ENCODE results near the gene ADCYAP1. TPM values are rescaled to one million over a fixed set of nuclear protein-coding genes. Genes with fewer than 3 reads are reported as not detected.

The ADCYAP1 gene
- total RNA-seq, 1 experiment from 2014 or later: 0.36 TPM

DNA sequence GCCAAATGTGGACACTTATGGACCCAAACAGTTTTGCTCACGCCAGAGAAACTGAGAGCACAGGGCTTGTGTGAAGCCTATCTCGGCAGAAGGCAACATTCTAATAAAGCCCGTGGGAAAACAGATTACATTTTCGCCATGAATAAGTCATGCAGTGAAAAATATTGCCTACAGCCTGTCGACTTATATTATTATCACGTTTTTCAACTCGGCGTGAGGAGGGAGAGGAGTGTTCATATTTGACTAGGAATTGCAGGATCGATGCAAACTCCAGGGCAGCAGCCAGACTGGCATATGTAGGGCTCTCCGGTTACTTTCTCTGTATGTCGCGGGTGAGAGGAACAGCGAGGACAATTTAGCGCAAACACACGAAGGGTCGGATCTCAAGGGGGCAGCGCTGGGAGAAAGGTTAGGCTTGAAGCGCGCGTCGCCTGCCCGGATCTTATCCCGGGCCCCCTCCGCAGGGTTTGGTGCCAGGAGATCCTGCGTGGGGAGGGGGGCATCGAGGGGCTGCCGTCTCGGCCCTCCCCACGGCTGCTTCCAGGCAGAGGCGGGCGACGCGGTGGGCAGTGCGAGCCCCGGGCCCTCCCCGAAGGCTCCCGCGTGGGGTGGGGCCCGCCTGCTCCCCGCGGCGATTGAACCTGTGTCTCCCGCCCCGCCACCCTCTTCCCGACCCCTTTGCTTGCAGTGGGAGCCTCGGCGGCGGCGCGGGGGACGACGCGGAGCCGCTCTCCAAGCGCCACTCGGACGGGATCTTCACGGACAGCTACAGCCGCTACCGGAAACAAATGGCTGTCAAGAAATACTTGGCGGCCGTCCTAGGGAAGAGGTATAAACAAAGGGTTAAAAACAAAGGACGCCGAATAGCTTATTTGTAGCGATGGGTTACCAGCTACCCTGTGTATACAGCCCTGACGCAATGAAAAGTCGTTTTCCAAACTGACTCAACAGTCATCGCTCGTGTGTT lies 4.4 kb downstream of the ADCYAP1 start:
- ChIA-PET POLR2A (ENCODE audit: unreplicated experiment) (no interaction called here), CTCF (no interaction called here)
- H3K79me2 ChIP-seq (ENCODE audit: low read length): no peaks in the 10 kb centered on the region
- no peak overlapping the region for H3K9ac ChIP-seq (ENCODE audit: low read length)
- H3K4me2 ChIP-seq (ENCODE audit: low read length): peak overlapping the region; percentile 80
- no peaks in the 10 kb centered on the region for H4K20me1 ChIP-seq (ENCODE audit: low read length)
- H3K9me2 ChIP-seq (replicated peaks; ENCODE audit: low read length): no peaks in the 10 kb centered on the region
- peak overlapping the region; percentile 61 for H3K4me3 ChIP-seq (ENCODE audit: low read length)
- DNase-seq (no peak), ATAC-seq (no peak)
- BruUV-seq (replicated peaks): no TSS peak
- peaks cover 96% of the 10 kb centered on the region for H3K27me3 ChIP-seq (ENCODE audit: low read length)
- intact Hi-C loops (cut with micrococcal nuclease): loop anchor here (10.0 kb wide), 1 partner anchor 506 kb away; no protein-coding TSS in a partner anchor
- H3K4me1 ChIP-seq (ENCODE audit: insufficient read depth, low read length): 0 out of 2 replicates have a peak, but pooled peaks cover 4% of the 10 kb centered on the region
- H3K27ac ChIP-seq (ENCODE audit: low read length): no peak overlapping the region
- H3F3A ChIP-seq (ENCODE audit: low read length, unreplicated experiment): no peaks in the 10 kb centered on the region
- H3K36me3 ChIP-seq (ENCODE audit: low read depth, low read length): no peaks in the 10 kb centered on the region
- H3K9me3 ChIP-seq (ENCODE audit: low read length): no peaks in the 10 kb centered on the region
- no peak overlapping the region for H2AFZ ChIP-seq (ENCODE audit: low read length)
- TF ChIP-seq, protein P1, sequence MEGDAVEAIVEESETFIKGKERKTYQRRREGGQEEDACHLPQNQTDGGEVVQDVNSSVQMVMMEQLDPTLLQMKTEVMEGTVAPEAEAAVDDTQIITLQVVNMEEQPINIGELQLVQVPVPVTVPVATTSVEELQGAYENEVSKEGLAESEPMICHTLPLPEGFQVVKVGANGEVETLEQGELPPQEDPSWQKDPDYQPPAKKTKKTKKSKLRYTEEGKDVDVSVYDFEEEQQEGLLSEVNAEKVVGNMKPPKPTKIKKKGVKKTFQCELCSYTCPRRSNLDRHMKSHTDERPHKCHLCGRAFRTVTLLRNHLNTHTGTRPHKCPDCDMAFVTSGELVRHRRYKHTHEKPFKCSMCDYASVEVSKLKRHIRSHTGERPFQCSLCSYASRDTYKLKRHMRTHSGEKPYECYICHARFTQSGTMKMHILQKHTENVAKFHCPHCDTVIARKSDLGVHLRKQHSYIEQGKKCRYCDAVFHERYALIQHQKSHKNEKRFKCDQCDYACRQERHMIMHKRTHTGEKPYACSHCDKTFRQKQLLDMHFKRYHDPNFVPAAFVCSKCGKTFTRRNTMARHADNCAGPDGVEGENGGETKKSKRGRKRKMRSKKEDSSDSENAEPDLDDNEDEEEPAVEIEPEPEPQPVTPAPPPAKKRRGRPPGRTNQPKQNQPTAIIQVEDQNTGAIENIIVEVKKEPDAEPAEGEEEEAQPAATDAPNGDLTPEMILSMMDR (conservative IDR thresholded peaks at IDR 0.05; ENCODE audit: low read depth, low read length): no peak
- TF ChIP-seq EZH2 (IDR thresholded peaks at IDR 0.05; ENCODE audit: low read length, unreplicated experiment): no peak
- TF ChIP-seq EZH2phosphoT487 (IDR thresholded peaks at IDR 0.05; ENCODE audit: borderline replicate concordance, low read length): no peak

DNA sequence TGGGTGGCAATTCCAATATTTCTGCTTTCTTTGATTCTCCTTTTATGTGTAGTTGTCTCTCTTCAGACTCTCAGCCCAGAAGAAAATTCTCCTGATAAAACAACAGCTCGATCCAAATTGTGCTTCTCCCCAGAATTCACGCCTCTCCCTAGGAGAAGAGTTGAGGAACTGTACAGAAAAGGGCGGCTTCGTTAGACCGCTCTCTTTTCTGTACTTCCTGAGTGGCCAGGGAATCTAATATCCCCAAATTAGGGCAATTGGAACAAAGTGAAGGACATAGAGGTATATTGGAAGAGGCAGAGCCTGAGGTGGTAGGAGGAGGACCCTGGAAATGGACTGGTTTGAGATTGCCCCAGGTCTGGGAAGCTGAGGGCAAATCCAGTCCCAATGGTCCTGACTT lies 5.6 kb downstream of the ADCYAP1 start:
- no TSS peak for BruUV-seq (replicated peaks)
- Histone ChIP-seq H3K9ac (ENCODE audit: low read length) (no peak overlapping the region), H3K9me3 (ENCODE audit: low read length) (no peaks in the 10 kb centered on the region), H4K20me1 (ENCODE audit: low read length) (no peaks in the 10 kb centered on the region), H3K4me1 (ENCODE audit: insufficient read depth, low read length) (0 out of 2 replicates have a peak, but pooled peaks cover 4% of the 10 kb centered on the region), H3K9me2 (replicated peaks; ENCODE audit: low read length) (no peaks in the 10 kb centered on the region), H3K27me3 (ENCODE audit: low read length) (peaks cover 84% of the 10 kb centered on the region), H3K79me2 (ENCODE audit: low read length) (no peaks in the 10 kb centered on the region), H3F3A (ENCODE audit: low read length, unreplicated experiment) (no peaks in the 10 kb centered on the region), H3K36me3 (ENCODE audit: low read depth, low read length) (no peaks in the 10 kb centered on the region), H2AFZ (ENCODE audit: low read length) (no peak overlapping the region), H3K4me2 (ENCODE audit: low read length) (no peak overlapping the region), H3K27ac (ENCODE audit: low read length) (no peak overlapping the region), H3K4me3 (ENCODE audit: low read length) (no peak overlapping the region)
- no peak for TF ChIP-seq EZH2phosphoT487 (IDR thresholded peaks at IDR 0.05; ENCODE audit: borderline replicate concordance, low read length)
- TF ChIP-seq, protein P1 (conservative IDR thresholded peaks at IDR 0.05; ENCODE audit: low read depth, low read length): no peak
- TF ChIP-seq EZH2 (IDR thresholded peaks at IDR 0.05; ENCODE audit: low read length, unreplicated experiment): no peak
- POLR2A ChIA-PET (ENCODE audit: unreplicated experiment): no interaction called here
- DNase-seq (no peak), ATAC-seq (no peak)
- intact Hi-C loops (cut with micrococcal nuclease): no loop called here
- CTCF ChIA-PET: no interaction called here

DNA sequence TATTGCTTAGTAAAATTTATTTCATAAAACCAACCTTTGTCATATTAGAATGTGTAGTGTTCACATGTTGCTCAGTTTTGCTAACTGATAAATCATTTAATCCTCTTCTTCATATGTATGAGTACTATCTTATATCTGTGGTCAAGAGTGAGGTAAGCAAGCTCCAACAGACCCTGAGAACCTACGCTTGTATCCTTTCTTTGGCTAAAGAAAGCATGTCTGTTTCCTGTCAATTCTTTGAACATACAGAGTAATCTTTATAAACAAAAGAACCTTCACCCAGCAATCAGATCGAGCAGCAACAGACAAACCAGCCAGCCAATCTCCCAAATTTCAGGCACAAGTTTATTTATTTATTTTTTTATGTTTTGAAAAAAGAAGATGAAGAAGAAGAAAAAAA lies 6.4 kb downstream of the ADCYAP1 start:
- BruUV-seq (replicated peaks): no TSS peak
- ChIA-PET POLR2A (ENCODE audit: unreplicated experiment) (interaction anchor here (0.6 kb wide), 1 partner anchor 45 kb away, joined by 4 read pairs; no protein-coding TSS in a partner anchor), CTCF (no interaction called here)

More for the DNA sequence above, 6.4 kb downstream of the ADCYAP1 start:
- Histone ChIP-seq H3K9me3 (ENCODE audit: low read length) (no peaks in the 10 kb centered on the region), H3K9ac (ENCODE audit: low read length) (no peak overlapping the region), H3K4me1 (ENCODE audit: insufficient read depth, low read length) (0 out of 2 replicates have a peak, but pooled peaks cover 4% of the 10 kb centered on the region), H3K36me3 (ENCODE audit: low read depth, low read length) (no peaks in the 10 kb centered on the region), H2AFZ (ENCODE audit: low read length) (no peak overlapping the region), H3K27me3 (ENCODE audit: low read length) (peaks cover 76% of the 10 kb centered on the region), H3F3A (ENCODE audit: low read length, unreplicated experiment) (no peaks in the 10 kb centered on the region), H3K4me2 (ENCODE audit: low read length) (no peak overlapping the region), H3K27ac (ENCODE audit: low read length) (no peak overlapping the region), H3K79me2 (ENCODE audit: low read length) (no peaks in the 10 kb centered on the region), H3K4me3 (ENCODE audit: low read length) (no peak overlapping the region), H4K20me1 (ENCODE audit: low read length) (no peaks in the 10 kb centered on the region), H3K9me2 (replicated peaks; ENCODE audit: low read length) (no peaks in the 10 kb centered on the region)
- TF ChIP-seq, protein P1 (conservative IDR thresholded peaks at IDR 0.05; ENCODE audit: low read depth, low read length): no peak
- no peak for TF ChIP-seq EZH2 (IDR thresholded peaks at IDR 0.05; ENCODE audit: low read length, unreplicated experiment)
- TF ChIP-seq EZH2phosphoT487 (IDR thresholded peaks at IDR 0.05; ENCODE audit: borderline replicate concordance, low read length): no peak
- intact Hi-C loops (cut with micrococcal nuclease): no loop called here
- DNase-seq (no peak), ATAC-seq (no peak)

All from PC-3 (cell line).